HG02973 (cell line): ENCODE measurements around the gene PPDPF.

ENCODE experiments used
- ATAC-seq: cut with Tn5 transposase; IDR thresholded peaks from one replicate; pipeline ENCODE4 v1.9.1; 2021; ENCODE audit warnings: moderate library complexity; ENCODE audit not compliant: unreplicated experiment

PPDPF gene

GRCh38 chr20:63519668-63520503, 679 bp upstream of the PPDPF start:
- ATAC-seq = peak; percentile 11

GRCh38 chr20:63520934-63521601, 503 bp downstream of the PPDPF start:
- peak; percentile 44 for ATAC-seq

GRCh38 chr20:63521602-63522001, 1.0 kb downstream of the PPDPF start:
- ATAC-seq = no peak

- ATAC-seq = no peak
Observed at GRCh38 chr20:63522091-63522868, 1.7 kb downstream of the PPDPF start.

- ATAC-seq = no peak
Observed at GRCh38 chr20:63522981-63523611, 2.5 kb downstream of the PPDPF start.

- ATAC-seq = no peak
Observed at GRCh38 chr20:63525185-63525584, 4.6 kb downstream of the PPDPF start.

GRCh38 chr20:63525971-63526370, 5.4 kb downstream of the PPDPF start:
- no peak for ATAC-seq

- no peak for ATAC-seq
Observed at GRCh38 chr20:63527184-63527583, 6.6 kb downstream of the PPDPF start.

GRCh38 chr20:63529180-63529860, 8.8 kb downstream of the PPDPF start:
- ATAC-seq = no peak

- ATAC-seq = no peak
Observed at GRCh38 chr20:63529861-63530787, 9.6 kb downstream of the PPDPF start.

- no peak for ATAC-seq
Observed at GRCh38 chr20:63530788-63531160, 10.2 kb downstream of the PPDPF start.

- no peak for ATAC-seq
Observed at GRCh38 chr20:63531686-63532448, 11.3 kb downstream of the PPDPF start.

- ATAC-seq = no peak
Observed at GRCh38 chr20:63532449-63532971, 11.9 kb downstream of the PPDPF start.

GRCh38 chr20:63533388-63533787, 12.8 kb downstream of the PPDPF start:
- ATAC-seq = no peak

GRCh38 chr20:63533871-63534393, 13.4 kb downstream of the PPDPF start:
- ATAC-seq = no peak

GRCh38 chr20:63534427-63534830, 13.9 kb downstream of the PPDPF start:
- ATAC-seq = no peak

- ATAC-seq = no peak
Observed at GRCh38 chr20:63534831-63535651, 14.5 kb downstream of the PPDPF start.
